ENCODE measurements around the gene OMA1. TPM values are rescaled to one million over a fixed set of nuclear protein-coding genes. Genes with fewer than 3 reads are reported as not detected.

OMA1 gene
- total RNA-seq, 4 donors from 2014 or later = 17.1 to 32.2 (median 29.0) TPM

GRCh38 chr1:58434607-58435006, 111.9 kb downstream of the OMA1 start:
- no peak overlapping the region for H3K4me3 ChIP-seq
- DNase-seq (ENCODE audit: low spot score in 2 of 2) = no peak
- WGBS, 2 donors = 88 to 91% methylated on average over 2 of the region's 2 CpGs
- peaks cover 0 to 30% (median 0%) of the 10 kb centered on the region in 3 donors for H3K36me3 ChIP-seq
- H3K27me3 ChIP-seq = no peaks in the 10 kb centered on the region
- H3K4me1 ChIP-seq = no peaks in the 10 kb centered on the region
- H3K9me3 ChIP-seq = peaks cover 0 to 1% (median 0%) of the 10 kb centered on the region in 4 donors
- TF ChIP-seq, protein P1, sequence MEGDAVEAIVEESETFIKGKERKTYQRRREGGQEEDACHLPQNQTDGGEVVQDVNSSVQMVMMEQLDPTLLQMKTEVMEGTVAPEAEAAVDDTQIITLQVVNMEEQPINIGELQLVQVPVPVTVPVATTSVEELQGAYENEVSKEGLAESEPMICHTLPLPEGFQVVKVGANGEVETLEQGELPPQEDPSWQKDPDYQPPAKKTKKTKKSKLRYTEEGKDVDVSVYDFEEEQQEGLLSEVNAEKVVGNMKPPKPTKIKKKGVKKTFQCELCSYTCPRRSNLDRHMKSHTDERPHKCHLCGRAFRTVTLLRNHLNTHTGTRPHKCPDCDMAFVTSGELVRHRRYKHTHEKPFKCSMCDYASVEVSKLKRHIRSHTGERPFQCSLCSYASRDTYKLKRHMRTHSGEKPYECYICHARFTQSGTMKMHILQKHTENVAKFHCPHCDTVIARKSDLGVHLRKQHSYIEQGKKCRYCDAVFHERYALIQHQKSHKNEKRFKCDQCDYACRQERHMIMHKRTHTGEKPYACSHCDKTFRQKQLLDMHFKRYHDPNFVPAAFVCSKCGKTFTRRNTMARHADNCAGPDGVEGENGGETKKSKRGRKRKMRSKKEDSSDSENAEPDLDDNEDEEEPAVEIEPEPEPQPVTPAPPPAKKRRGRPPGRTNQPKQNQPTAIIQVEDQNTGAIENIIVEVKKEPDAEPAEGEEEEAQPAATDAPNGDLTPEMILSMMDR (IDR thresholded peaks at IDR 0.05) = no peak
- no peak for TF ChIP-seq POLR2A (IDR thresholded peaks at IDR 0.05)
- TF ChIP-seq EP300 (IDR thresholded peaks at IDR 0.05) = no peak
- H3K27ac ChIP-seq = no peak overlapping the region

DNA sequence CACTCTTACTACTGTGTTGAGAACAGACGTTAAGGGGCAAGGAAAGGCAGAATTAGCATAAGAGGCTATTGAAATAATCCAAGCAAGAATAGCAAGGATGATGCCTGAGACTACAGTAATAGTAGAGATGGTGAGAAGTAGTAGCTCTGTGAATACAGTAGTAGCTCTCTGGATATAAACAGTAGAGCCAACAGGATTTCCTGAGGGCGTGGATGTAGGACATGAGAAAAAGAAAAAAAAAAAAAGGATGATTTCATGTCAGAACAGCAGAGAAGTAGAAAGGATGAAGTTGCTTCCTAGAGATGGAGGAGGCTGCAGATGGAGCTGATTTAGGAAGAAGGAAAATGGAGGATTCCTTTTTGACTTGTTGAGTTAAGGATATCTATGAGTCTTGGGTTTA, 112.3 kb downstream of the OMA1 start:
- Histone ChIP-seq H3K36me3 (peaks cover 0 to 34% (median 0%) of the 10 kb centered on the region in 3 donors), H3K9me3 (peaks cover 0 to 5% (median 0%) of the 10 kb centered on the region in 4 donors), H3K27ac (no peak overlapping the region), H3K4me1 (no peaks in the 10 kb centered on the region), H3K27me3 (no peaks in the 10 kb centered on the region), H3K4me3 (no peak overlapping the region)
- DNase-seq (ENCODE audit: low spot score in 2 of 2) = no peak
- WGBS, 2 donors = 77 to 78% methylated on average over 2 of the region's 2 CpGs
- TF ChIP-seq POLR2A (IDR thresholded peaks at IDR 0.05) (no peak), EP300 (IDR thresholded peaks at IDR 0.05) (no peak)
- TF ChIP-seq, protein P1 (IDR thresholded peaks at IDR 0.05) = no peak

- WGBS, 2 donors = 33 to 37% methylated on average over 7 to 10 of the region's 10 CpGs
- peaks cover 0 to 41% (median 0%) of the 10 kb centered on the region in 3 donors for H3K36me3 ChIP-seq
- TF ChIP-seq POLR2A (IDR thresholded peaks at IDR 0.05) (no peak), EP300 (IDR thresholded peaks at IDR 0.05) (no peak)
- TF ChIP-seq, protein P1 (IDR thresholded peaks at IDR 0.05) = no peak
These were observed 113.5 kb downstream of the OMA1 start for GRCh38 chr1:58432851-58433668.

DNA sequence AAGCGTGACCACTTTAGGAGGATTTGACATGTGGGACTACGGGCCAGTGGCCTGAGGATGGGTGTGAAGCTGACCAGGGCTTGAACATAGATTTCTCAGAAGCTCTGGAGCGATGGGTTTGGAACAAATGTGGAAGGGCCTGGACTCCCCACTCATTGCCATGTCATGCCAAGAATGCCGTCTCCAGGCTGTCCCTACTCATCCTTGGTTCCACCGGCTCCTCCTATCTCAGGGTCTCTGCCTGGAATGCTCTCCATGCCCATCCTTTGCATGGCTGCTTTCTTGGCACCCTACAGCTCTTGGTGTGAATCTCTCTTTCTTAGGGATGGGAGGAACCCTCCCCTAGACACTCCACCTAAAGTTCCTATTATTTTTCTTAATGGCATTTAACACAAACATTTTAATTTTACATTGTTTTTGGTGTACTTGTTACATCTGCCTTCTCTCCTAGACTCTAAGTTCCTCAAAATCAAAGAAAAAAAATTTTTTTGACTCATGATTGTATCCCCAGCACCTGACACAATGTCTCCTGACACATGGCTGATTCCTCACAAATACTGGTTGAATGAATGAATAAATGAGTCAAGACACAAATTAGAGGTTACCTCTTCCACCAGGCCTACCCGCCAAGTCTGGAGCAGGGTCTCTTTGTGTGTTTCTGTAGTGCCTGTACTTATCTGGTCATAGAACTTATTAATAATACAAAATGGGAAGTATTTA, 114.5 kb downstream of the OMA1 start:
- H3K4me1 ChIP-seq = no peaks in the 10 kb centered on the region
- H3K27ac ChIP-seq = no peak overlapping the region
- no peak overlapping the region for H3K4me3 ChIP-seq
- no peak for TF ChIP-seq EP300 (IDR thresholded peaks at IDR 0.05)
- TF ChIP-seq, protein P1 (IDR thresholded peaks at IDR 0.05) = no peak
- H3K27me3 ChIP-seq = no peaks in the 10 kb centered on the region
- peaks cover 0 to 47% (median 0%) of the 10 kb centered on the region in 3 donors for H3K36me3 ChIP-seq
- WGBS, 2 donors = 89 to 93% methylated on average over 6 of the region's 6 CpGs
- DNase-seq (ENCODE audit: low spot score in 2 of 2) = no peak
- H3K9me3 ChIP-seq = peaks cover 0 to 9% (median 0%) of the 10 kb centered on the region in 4 donors

More at GRCh38 chr1:58432851-58433668, 113.5 kb downstream of the OMA1 start:
- H3K27me3 ChIP-seq = no peaks in the 10 kb centered on the region
- H3K4me1 ChIP-seq = no peaks in the 10 kb centered on the region
- H3K27ac ChIP-seq = no peak overlapping the region
- no peak for DNase-seq (ENCODE audit: low spot score in 2 of 2)
- no peak overlapping the region for H3K4me3 ChIP-seq
- H3K9me3 ChIP-seq = peaks cover 0 to 9% (median 0%) of the 10 kb centered on the region in 4 donors

Other genes starting within 250 kb of the OMA1 start
- gene TACSTD2, start 30.5 kb upstream of the OMA1 start, total RNA-seq = 10 to 100 TPM in 1 of 4 donors, 1 to 10 TPM in 3; 5.3 to 11.6 (median 7.9) TPM
- 10 to 100 TPM; 25.3 to 36.9 (median 27.2) TPM for gene MYSM1, start 153.3 kb upstream of the OMA1 start, total RNA-seq
- 100 to 1,000 TPM; 169 to 267 (median 192) TPM for gene JUN, start 237.3 kb upstream of the OMA1 start, total RNA-seq